SKM-1 (cell line): ENCODE measurements around the gene GFPT1.
A peak's percentile ranks its signal among the peaks of the same experiment; 100 is the strongest.
"Not testable (repeated sequence)": the region's sequence is repeated elsewhere in the genome, so short reads cannot be mapped to it uniquely, and the experiment has no call there.

ENCODE experiments used
- DNase-seq: peaks from one replicate; lab custom pipeline; 2025; ENCODE audit not compliant: unreplicated experiment; lab: John Stamatoyannopoulos, UW

The GFPT1 gene

DNA sequence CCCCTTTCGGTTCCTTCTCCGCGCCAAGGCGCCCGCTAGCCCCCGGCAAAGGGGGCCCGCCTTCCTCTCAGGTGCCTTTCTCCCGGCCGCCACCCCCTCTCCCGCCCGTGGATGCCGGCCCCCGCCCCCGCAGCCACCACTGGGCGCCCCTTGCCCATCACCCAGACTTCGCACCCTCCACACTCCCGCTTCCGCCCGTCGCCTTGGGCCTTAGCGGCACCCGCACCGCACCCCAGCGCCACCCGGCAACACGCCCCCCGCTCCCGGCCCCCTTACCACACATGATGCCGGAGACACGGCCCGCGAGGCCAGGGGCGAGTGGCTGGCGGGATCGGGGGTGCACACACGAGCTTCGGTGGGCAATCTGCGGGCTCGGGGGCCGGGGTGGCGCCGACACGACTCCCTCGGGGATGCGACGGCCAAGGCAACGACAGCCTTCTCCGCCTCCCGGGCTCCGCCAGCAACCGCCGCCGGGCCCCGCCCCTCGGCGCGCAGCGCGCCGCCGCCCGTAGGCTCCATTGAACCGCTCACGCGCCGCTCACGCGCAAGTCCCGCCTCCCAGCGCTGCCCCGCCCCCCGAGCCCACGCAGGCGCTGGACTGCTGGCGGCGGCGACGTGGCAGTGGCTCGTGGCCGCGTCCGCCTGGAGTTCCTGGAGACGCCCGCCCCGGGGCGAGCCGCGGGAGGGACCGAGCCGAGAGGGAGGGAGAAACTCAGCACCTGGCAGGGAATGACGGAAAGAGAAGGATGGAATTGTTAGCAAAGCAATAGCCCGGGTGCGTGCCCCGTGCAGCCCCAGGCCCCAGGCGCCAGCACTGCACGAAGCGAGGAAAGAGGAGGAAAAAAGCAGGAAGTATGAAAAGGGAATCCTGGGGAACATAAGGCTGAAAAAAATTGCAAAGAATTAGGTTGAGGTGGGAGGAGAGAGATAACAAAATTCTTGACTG is at the start of gene GFPT1:
Gene GFPT1, minus strand, starts transcription at position 439 of the 946 bp plus-strand sequence. Its CDS starts 156 bp downstream, at position 283.
- peak; percentile 64 for DNase-seq

GRCh38 chr2:69436596-69436937 is 49.5 kb upstream of the GFPT1 start:
- DNase-seq = no peak

- no peak for DNase-seq
Measured at GRCh38 chr2:69434753-69435152, 47.7 kb upstream of the GFPT1 start.

- DNase-seq = no peak
Measured at GRCh38 chr2:69429491-69430183, 42.6 kb upstream of the GFPT1 start.

- no peak for DNase-seq
Measured at GRCh38 chr2:69428981-69429380, 42.0 kb upstream of the GFPT1 start.

DNA sequence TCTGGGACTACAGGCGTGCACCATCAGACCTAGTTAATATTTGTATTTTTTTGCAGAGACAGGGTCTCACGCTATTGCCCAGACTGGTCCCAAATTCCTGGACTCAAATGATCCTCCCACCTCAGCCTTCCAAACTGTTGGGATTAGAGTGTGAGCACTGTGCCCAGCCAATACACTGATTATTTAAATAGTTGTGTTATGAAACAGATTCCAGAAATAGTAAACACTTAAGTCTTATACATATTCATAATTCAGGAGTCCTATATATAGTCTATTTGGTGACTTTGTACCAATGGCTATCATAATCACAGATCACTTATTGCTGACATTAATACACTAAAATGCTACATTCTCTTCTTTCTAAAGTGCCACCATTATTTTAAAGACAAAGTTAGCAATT is 37.4 kb upstream of the GFPT1 start:
- DNase-seq = no peak

GRCh38 chr2:69422198-69422597 is 35.2 kb upstream of the GFPT1 start:
- no peak for DNase-seq

DNA sequence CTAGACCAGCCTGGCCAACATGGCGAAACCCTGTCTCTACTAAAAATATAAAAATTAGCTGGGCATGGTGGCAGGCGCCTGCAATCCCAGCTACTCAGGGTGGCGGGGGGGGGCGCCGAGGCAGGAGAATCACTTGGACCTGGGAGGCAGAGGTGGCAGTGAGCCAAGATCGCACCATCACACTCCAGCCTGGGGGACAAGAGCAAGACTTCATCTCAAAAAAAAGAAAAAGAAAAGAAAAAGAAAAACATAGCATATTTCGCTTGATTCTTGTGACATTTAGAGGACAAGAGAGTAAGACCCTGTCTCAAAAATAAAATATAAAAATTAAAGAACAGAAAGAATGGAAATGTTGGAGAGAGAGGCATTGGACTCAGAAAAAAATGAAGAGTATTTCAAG is 32.1 kb upstream of the GFPT1 start:
- not testable (repeated sequence) for DNase-seq

GRCh38 chr2:69416147-69416546 is 29.1 kb upstream of the GFPT1 start:
- no peak for DNase-seq

DNA sequence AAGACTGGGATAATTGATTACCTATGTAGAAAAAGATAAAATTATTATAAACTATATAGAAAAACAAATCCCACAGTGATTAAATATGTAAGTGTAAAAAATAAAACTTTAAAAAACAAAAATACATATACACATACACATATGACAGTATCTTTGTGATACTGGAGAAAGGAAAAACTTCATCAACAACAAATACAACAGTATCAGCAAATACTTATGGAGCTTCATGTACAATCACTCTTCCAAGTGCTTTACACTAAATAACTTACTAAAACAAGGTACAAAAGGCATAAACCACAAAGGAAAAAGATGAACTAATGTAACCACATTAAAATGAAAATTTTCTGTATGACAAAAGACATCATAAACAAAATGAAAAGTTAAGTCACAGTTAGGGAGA is 24.1 kb upstream of the GFPT1 start:
- DNase-seq = no peak

- no peak for DNase-seq
Measured at GRCh38 chr2:69405306-69405705, 18.3 kb upstream of the GFPT1 start.

DNA sequence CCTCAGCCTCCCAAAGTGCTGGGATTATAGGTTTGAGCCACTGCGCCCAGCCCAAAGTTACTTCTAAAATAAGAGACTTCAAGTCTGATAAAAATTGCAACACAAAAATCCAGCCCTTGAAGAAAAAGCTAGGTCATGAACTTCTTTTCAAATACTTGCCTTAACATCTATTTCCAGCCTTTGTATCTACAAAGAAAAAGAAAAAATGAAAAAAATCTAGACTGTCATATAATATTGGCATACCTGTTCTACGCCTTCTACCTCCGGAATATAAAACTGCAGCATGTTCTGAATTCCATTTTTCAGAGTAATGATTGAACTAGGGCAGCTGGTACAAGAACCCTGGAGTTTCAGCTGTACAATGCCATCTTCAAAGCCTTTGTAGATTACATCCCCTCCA is 13.1 kb upstream of the GFPT1 start:
- DNase-seq = no peak

GRCh38 chr2:69397234-69397633 is 10.2 kb upstream of the GFPT1 start:
- no peak for DNase-seq

DNA sequence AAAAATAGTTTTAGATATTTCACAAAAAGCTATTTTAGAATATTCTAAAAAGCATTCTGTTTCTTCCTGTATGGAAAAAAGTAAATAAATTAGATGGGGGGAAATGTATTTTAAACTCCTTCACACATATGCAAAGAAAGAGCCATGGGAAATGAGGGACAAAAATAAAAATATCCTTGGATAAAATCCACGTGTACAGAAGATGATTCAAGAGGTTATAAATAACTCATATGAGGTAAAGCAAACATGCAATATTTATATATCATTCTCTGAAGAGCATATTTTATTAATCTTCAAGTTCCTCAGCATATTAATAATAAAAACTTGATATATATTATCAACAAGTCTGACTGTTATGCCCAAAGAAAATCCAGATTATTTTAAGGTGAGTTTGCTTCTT is 8.8 kb upstream of the GFPT1 start:
- DNase-seq = no peak

GRCh38 chr2:69393963-69394362 is 6.9 kb upstream of the GFPT1 start:
- no peak for DNase-seq

GRCh38 chr2:69390471-69390870 is 3.4 kb upstream of the GFPT1 start:
- DNase-seq = peak; percentile 56

- no peak for DNase-seq
Measured at GRCh38 chr2:69390001-69390400, 3.0 kb upstream of the GFPT1 start.

- DNase-seq = no peak
Measured at GRCh38 chr2:69389271-69389670, 2.2 kb upstream of the GFPT1 start.

DNA sequence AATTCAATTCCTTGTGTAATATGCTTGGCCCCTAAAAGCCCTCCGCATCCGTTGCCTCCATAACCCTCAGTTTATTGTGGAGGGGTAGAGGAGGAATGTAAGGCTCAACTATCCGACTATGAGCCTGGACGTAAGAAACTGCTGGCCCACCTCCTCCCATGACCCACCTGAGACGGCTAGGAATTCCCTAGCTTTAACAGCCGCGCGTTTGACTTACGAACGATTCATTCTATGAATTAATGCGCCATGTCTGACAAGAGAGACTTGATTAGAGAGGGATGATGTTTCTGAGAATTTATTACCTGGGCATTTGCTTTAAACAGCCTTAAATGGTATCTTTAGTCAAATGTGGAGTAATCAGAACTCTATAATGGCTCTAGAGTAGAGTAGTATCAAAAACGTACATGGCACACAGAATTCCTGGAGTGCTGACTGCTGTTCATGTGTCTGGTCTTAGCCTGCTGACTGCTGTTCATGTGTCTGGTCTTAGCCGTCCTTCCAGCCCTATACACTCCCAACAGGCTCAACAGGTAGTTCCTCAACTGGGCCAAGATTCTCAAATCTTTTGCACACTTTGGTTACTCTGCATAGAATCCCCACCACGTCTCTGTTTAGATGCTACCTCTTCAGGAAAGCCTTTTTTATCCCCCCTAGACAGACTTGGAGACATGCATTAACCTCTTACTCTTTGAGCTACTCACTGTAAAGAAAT is 899 bp upstream of the GFPT1 start:
- no peak for DNase-seq

- DNase-seq = no peak
Measured at GRCh38 chr2:69386360-69386759, 667 bp downstream of the GFPT1 start.

DNA sequence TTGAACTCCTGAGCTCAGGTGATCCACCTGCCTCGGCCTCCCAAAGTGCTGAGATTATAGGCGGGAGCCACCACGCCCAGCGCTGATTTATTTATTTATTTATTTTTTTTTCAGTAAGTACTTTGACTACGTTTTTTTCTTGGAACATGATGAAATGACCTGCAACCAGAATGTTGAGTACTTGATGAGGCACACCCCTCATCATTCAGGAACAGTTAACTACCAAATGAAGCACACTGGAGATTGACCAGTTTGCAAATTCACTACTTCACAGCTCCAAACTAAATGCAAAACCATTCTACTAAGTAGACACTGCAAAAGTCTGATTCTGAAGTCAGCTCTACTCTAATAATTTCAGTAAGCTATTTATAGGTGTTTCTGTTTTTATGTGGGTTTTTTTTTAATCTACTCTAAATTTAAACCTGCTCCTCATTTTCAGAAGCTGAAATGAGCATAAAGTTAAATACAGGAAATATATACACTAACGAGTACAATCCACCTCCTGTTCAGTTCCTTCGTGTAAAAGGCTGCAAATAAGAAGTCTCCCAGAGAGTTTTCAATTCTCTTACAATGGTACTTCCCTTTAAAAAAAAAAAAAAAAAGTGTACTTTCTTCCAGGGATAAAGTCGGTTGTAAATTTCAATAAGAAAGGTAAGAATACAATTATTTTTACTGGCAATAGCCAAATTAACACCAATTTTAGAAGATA is 1.4 kb downstream of the GFPT1 start:
- no peak for DNase-seq
